ENCODE results near the gene L3MBTL4.
A peak's percentile ranks its signal among the peaks of the same experiment; 100 is the strongest.
"Not testable (repeated sequence)": the region's sequence is repeated elsewhere in the genome, so short reads cannot be mapped to it uniquely, and the experiment has no call there.

L3MBTL4 gene

GRCh38 chr18:6423289-6423688, 8.6 kb upstream of the L3MBTL4 start:
- DNase-seq (ENCODE audit: low read depth), result no peak
- TF ChIP-seq CTCF (IDR thresholded peaks at IDR 0.05; ENCODE audit: insufficient read depth, low read depth, low read length, missing control alignments), result no peak
- no peak overlapping the region for H3K4me3 ChIP-seq (ENCODE audit: low read depth, low read length)

- peak; percentile 80 for DNase-seq (ENCODE audit: low read depth)
- H3K4me3 ChIP-seq (ENCODE audit: low read depth, low read length), result peak overlapping the region; percentile 85
These were observed 491 bp downstream of the L3MBTL4 start for GRCh38 chr18:6414118-6414722.

GRCh38 chr18:6413579-6414117, 1.1 kb downstream of the L3MBTL4 start:
- TF ChIP-seq CTCF (IDR thresholded peaks at IDR 0.05; ENCODE audit: insufficient read depth, low read depth, low read length, missing control alignments), result no peak
- peak overlapping the region; percentile 85 for H3K4me3 ChIP-seq (ENCODE audit: low read depth, low read length)
- DNase-seq (ENCODE audit: low read depth), result no peak

More at GRCh38 chr18:6414118-6414722, 491 bp downstream of the L3MBTL4 start:
- peak; percentile 20 for TF ChIP-seq CTCF (IDR thresholded peaks at IDR 0.05; ENCODE audit: insufficient read depth, low read depth, low read length, missing control alignments)

- no peak for DNase-seq (ENCODE audit: low read depth)
- TF ChIP-seq CTCF (IDR thresholded peaks at IDR 0.05; ENCODE audit: insufficient read depth, low read depth, low read length, missing control alignments), result no peak
These were observed 1.7 kb downstream of the L3MBTL4 start for GRCh38 chr18:6412933-6413472.

GRCh38 chr18:6411382-6411781, 3.3 kb downstream of the L3MBTL4 start:
- TF ChIP-seq CTCF (IDR thresholded peaks at IDR 0.05; ENCODE audit: insufficient read depth, low read depth, low read length, missing control alignments), result no peak
- no peak overlapping the region for H3K4me3 ChIP-seq (ENCODE audit: low read depth, low read length)
- DNase-seq (ENCODE audit: low read depth), result no peak

More at GRCh38 chr18:6412933-6413472, 1.7 kb downstream of the L3MBTL4 start:
- no peak overlapping the region for H3K4me3 ChIP-seq (ENCODE audit: low read depth, low read length)

- H3K4me3 ChIP-seq (ENCODE audit: low read depth, low read length), result no peak overlapping the region
- DNase-seq (ENCODE audit: low read depth), result no peak
- no peak for TF ChIP-seq CTCF (IDR thresholded peaks at IDR 0.05; ENCODE audit: insufficient read depth, low read depth, low read length, missing control alignments)
These were observed 4.8 kb downstream of the L3MBTL4 start for GRCh38 chr18:6409933-6410332.

GRCh38 chr18:6408543-6408942, 6.2 kb downstream of the L3MBTL4 start:
- DNase-seq (ENCODE audit: low read depth); H3K4me3 ChIP-seq (ENCODE audit: low read depth, low read length): not testable (repeated sequence)

All from GM12865 (cell line).